ENCODE data around the gene SLC6A4.
"Not testable (repeated sequence)": the region's sequence is repeated elsewhere in the genome, so short reads cannot be mapped to it uniquely, and the experiment has no call there.

Gene SLC6A4

DNA sequence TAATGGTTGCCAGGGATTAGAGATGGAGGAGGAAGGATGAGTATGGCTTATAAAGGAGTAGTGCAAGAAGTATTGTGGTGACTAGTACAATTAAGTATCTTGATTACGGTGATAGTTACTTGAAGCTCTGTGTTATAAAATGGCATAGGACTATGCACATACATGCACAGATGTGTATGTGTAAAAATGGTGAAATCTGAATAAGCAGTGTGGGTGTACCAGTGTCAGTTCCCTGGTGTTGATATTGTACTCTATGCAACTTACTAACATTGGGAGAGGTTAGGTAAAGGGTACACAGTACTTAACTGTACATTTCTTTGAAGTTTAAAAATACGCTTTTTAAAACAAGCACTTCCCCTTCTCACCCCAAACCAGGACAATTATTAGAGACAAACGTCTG is 70.3 kb downstream of the SLC6A4 start:
- no peaks in the 10 kb centered on the region for H3K4me1 Mint-ChIP-seq (ENCODE audit: low read depth)
- peaks cover 7% of the 10 kb centered on the region for H3K9me3 Mint-ChIP-seq
- H3K27me3 Mint-ChIP-seq: no peaks in the 10 kb centered on the region
- intact Hi-C loops (cut with micrococcal nuclease): no loop called here
- H3K27ac Mint-ChIP-seq: no peak overlapping the region
- peaks cover 38% of the 10 kb centered on the region for H3K36me3 Mint-ChIP-seq (ENCODE audit: low read depth)
- no peak overlapping the region for H3K4me3 Mint-ChIP-seq

DNA sequence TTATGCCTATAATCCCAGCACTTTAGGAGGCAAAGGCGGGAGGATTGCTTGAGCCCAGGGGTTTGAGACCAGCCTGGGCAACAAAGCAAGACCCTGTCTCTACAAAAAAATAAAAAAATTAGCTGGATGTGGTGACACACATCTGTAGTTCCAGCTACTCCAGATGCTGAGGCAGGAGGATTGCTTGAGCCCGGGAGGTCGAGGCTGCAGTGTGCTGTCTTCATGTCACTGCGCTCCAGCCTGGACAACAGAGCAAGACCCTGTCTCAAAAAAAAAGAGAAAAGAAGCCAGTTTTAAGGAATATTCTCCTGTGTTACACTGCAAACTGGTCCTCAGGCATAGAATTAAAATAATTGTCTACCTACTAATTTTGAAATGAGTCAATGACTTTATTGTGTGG is 71.0 kb downstream of the SLC6A4 start:
- Mint-ChIP-seq H3K4me1 (ENCODE audit: low read depth) (no peaks in the 10 kb centered on the region), H3K9me3 (peaks cover 13% of the 10 kb centered on the region), H3K4me3 (no peak overlapping the region), H3K27ac (no peak overlapping the region), H3K36me3 (ENCODE audit: low read depth) (peaks cover 44% of the 10 kb centered on the region), H3K27me3 (no peaks in the 10 kb centered on the region)
- intact Hi-C loops (cut with micrococcal nuclease): no loop called here

DNA sequence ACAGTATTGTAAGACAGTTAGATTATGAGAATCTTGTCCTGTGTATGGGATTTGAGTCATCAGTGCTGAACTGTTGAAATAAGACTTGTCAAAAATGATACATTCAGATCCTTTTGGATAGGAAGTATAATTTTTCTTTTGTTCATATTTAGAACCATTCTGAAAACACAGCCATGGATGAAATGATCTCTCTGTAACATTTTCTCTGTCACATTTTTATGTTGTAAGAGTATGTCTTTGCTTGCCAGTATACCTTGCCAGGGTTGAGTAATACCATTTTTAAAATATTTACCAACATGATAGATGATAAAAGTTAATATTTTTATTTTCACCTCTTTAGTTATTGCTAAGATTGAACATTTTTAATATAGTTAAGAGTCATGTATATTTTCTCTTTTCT is 73.9 kb downstream of the SLC6A4 start:
- Mint-ChIP-seq H3K4me3 (no peak overlapping the region), H3K27ac (no peak overlapping the region), H3K4me1 (ENCODE audit: low read depth) (peaks cover 19% of the 10 kb centered on the region), H3K36me3 (ENCODE audit: low read depth) (peaks cover 63% of the 10 kb centered on the region), H3K9me3 (peaks cover 23% of the 10 kb centered on the region), H3K27me3 (no peaks in the 10 kb centered on the region)
- intact Hi-C loops (cut with micrococcal nuclease): no loop called here

DNA sequence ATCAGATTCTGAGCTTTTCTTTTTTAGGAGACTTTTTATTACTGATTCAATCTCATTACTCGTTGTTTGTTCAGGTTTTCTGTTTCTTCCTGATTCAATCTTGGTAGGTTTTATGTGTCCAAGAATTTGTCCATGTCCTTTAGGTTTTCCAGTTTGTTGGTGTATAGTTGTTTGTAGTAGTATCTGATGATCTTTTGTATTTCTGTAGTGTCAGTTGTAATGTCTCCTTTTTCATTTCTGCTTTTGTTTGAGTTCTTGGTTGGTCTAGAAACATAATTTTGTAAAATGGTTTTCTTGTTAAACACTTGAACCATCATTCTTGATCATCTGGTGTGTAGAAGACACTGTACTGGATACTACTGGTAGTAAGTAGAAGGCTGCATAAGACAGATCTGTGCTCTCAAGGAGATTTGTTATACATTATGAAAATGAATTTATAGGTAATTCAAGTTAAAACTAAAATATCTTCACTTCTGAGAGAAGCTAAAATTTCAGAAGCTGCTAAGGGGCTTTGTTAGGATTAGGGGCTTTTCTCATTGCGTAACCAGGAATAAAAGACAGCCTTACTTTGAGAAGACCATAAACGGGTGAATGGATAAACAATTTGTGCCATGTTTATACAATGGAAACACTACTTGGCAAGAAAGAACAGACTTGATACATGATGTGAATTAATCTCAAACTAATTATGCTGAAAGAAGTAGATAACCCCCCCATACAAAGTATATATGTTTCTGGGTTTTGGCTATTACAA is 74.9 kb downstream of the SLC6A4 start:
- Mint-ChIP-seq H3K9me3 (peaks cover 23% of the 10 kb centered on the region), H3K36me3 (ENCODE audit: low read depth) (peaks cover 69% of the 10 kb centered on the region), H3K4me1 (ENCODE audit: low read depth) (peaks cover 19% of the 10 kb centered on the region), H3K27me3 (no peaks in the 10 kb centered on the region), H3K4me3 (no peak overlapping the region), H3K27ac (no peak overlapping the region)
- intact Hi-C loops (cut with micrococcal nuclease): no loop called here

DNA sequence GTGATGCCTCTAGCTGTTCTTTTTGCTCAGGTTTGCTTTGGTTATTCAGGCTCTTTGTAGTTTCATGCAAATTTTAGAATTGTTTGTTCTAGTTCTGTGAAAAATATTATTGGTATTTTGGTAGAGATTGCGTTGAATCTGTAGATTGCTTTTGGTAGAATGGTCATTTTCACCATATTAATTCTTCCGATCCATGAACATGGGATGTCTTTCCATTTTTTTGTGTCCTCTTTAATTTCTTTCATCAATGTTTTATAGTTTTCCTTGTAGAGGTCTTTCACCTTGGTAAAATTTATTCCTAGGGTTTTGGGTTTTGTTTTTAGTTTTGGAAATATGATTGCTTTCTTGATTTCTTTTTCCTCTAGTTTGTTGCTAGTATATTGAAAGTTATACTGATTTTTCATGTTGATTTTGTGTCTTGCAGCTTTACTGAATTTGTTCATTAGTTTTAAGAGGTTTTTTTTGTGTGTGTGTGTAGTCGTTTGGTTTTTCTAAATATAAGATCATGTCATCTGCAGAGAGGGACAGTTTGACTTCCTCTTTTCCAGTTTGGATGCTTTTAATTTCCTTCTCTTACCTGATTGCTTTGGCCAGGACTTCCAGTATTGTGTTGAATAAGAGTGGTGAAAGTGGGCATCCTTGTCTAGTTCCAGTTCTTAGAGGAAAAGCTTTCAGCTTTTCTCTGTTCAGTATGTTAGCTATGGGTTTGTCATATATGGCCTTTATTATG is 76.4 kb downstream of the SLC6A4 start:
- H3K36me3 Mint-ChIP-seq (ENCODE audit: low read depth): peaks cover 68% of the 10 kb centered on the region
- H3K4me1 Mint-ChIP-seq (ENCODE audit: low read depth): peaks cover 19% of the 10 kb centered on the region
- intact Hi-C loops (cut with micrococcal nuclease): no loop called here
- no peak overlapping the region for H3K4me3 Mint-ChIP-seq
- no peaks in the 10 kb centered on the region for H3K27me3 Mint-ChIP-seq
- no peak overlapping the region for H3K27ac Mint-ChIP-seq
- peaks cover 23% of the 10 kb centered on the region for H3K9me3 Mint-ChIP-seq

DNA sequence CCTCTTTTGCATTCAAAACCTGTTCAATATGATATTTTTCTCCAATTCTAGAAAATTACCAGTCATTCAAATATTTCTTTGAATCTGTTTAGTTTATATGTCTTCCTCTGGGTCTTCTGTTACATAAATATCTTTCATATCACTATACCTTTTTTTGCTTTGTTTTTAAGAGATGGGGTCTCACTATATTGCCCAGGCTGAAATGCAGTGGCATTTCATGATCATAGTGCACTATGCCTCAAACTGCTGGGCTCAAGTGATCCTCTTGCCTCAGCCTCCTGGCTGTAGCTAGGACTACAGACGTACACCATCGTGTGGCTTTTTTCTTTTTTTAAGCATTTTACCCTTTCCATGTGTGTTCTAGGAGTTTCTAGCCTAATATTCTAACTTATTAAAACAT is 80.1 kb downstream of the SLC6A4 start:
- peaks cover 74% of the 10 kb centered on the region for H3K36me3 Mint-ChIP-seq (ENCODE audit: low read depth)
- intact Hi-C loops (cut with micrococcal nuclease): no loop called here
- no peak overlapping the region for H3K4me3 Mint-ChIP-seq
- H3K27me3 Mint-ChIP-seq: no peaks in the 10 kb centered on the region
- peaks cover 19% of the 10 kb centered on the region for H3K4me1 Mint-ChIP-seq (ENCODE audit: low read depth)
- H3K27ac Mint-ChIP-seq: no peak overlapping the region
- peaks cover 18% of the 10 kb centered on the region for H3K9me3 Mint-ChIP-seq

DNA sequence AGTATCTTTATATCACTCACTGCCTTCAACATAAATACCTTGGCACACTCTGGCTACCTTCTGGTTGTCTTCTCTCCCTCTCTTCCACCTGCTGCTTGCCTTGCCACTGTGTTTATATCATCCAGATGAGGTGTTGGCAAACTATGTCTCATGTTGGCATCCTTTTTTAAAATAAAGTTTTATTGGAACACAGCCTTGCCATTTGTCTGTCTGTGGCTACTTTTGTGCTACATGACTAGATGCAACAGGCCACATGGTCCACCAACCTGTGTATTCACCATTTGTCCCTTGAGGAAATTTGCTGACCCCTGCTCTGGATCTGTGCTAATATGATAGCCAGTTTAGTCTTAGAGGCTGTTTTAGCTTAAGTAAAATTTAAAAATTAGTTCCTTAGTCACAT is 82.0 kb downstream of the SLC6A4 start:
- Mint-ChIP-seq H3K27ac (peak overlapping the region; percentile 46), H3K27me3 (no peaks in the 10 kb centered on the region), H3K36me3 (ENCODE audit: low read depth) (peaks cover 65% of the 10 kb centered on the region), H3K4me1 (ENCODE audit: low read depth) (peaks cover 11% of the 10 kb centered on the region), H3K4me3 (no peak overlapping the region), H3K9me3 (no peaks in the 10 kb centered on the region)
- intact Hi-C loops (cut with micrococcal nuclease): no loop called here

DNA sequence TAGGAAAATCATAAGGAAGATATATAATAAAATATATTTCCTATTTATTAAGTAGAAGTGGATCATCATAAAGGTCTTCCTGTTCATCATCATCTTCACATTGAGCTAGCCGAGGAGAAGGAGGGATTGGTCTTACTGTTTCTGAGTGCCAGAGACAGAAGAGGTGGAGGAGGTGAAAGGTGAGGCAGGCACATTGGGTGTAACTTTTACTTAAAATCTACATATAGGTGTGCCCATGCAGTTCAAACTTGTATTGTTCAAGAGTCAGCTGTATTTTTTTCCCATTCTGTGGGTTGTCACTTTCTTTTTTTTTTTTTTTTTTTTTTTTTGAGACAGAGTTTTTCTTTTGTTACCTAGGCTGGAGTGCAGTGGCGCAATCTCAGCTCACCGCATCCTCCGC is 84.0 kb downstream of the SLC6A4 start:
- Mint-ChIP-seq H3K4me3 (no peak overlapping the region), H3K27me3 (no peaks in the 10 kb centered on the region), H3K27ac (no peak overlapping the region), H3K4me1 (ENCODE audit: low read depth) (no peaks in the 10 kb centered on the region), H3K9me3 (no peaks in the 10 kb centered on the region), H3K36me3 (ENCODE audit: low read depth) (peaks cover 64% of the 10 kb centered on the region)
- intact Hi-C loops (cut with micrococcal nuclease): no loop called here

DNA sequence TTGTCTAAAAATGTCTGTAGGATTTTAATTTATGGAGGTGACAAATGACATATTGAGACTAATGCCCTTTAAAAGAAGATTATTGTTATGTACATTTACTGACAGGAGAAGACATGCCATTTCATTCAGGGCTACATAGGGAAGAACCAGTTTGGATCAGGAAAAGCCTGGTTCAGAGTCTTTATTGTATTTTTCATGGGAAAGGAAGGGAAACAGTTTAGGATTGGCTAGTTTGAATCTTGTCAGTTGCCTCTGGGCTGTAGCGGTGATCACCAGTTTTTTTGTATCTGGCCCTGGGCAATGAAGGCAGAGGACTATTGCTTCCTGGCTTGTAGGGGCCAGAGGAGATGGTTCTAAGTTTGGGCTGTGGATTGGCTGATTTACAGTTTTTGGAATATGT is 87.1 kb downstream of the SLC6A4 start:
- no peaks in the 10 kb centered on the region for H3K27me3 Mint-ChIP-seq
- H3K36me3 Mint-ChIP-seq (ENCODE audit: low read depth): peaks cover 54% of the 10 kb centered on the region
- H3K4me3 Mint-ChIP-seq: no peak overlapping the region
- H3K4me1 Mint-ChIP-seq (ENCODE audit: low read depth): no peaks in the 10 kb centered on the region
- intact Hi-C loops (cut with micrococcal nuclease): no loop called here
- H3K9me3 Mint-ChIP-seq: no peaks in the 10 kb centered on the region
- H3K27ac Mint-ChIP-seq: no peak overlapping the region

DNA sequence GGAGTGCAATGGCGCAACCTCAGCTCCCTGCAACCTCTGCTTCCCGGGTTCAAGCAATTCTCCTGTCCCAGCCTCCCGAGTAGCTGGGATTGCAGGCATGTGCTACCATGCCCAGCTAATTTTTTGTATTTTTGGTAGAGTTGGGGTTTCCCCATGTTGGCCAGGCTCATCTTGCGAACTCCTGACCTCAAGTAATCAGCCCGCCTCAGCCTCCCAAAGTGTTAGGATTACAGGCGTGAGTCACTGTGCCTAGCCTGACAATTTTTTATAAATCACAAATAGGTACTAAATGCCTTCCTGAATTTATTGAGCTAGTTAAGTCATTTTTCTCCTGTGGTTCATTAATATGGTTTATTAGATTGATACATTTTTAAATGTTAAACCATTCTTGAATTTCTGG is 87.6 kb downstream of the SLC6A4 start:
- H3K9me3 Mint-ChIP-seq; H3K4me1 Mint-ChIP-seq (ENCODE audit: low read depth); H3K4me3 Mint-ChIP-seq; intact Hi-C loops (cut with micrococcal nuclease); H3K27ac Mint-ChIP-seq; H3K27me3 Mint-ChIP-seq: not testable (repeated sequence)
- H3K36me3 Mint-ChIP-seq (ENCODE audit: low read depth): peaks cover 49% of the 10 kb centered on the region

All from dendritic cell treated with granulocyte-macrophage colony-stimulating factor and Interleukin-4, amounts not matched to agents 40 ng/mL and 50 ng/mL, for 4 days (primary cell).